T-helper 1 cell (primary cell): ENCODE measurements around the gene GLYATL1B.
A peak's percentile ranks its signal among the peaks of the same experiment; 100 is the strongest.
"Not testable (repeated sequence)": the region's sequence is repeated elsewhere in the genome, so short reads cannot be mapped to it uniquely, and the experiment has no call there.

Experiments
- DNase-seq, 5 donors: peaks; one replicate each; pipeline ENCODE4 v3.0.0-alpha.2; 2012 to 2020

The GLYATL1B gene

GRCh38 chr11:59095972-59096575 lies 10.0 kb downstream of the GLYATL1B start:
- DNase-seq, result not testable (repeated sequence)

GRCh38 chr11:59097113-59097708 lies 11.1 kb downstream of the GLYATL1B start:
- DNase-seq, result peak; percentile 22 to 65 (median 52)

GRCh38 chr11:59097938-59098337 lies 11.8 kb downstream of the GLYATL1B start:
- not testable (repeated sequence) for DNase-seq

- peak; percentile 16 to 69 (median 29) for DNase-seq
These were observed 16.2 kb downstream of the GLYATL1B start for GRCh38 chr11:59102259-59102765.

GRCh38 chr11:59106363-59107336 lies 20.5 kb downstream of the GLYATL1B start, which contains the start of gene FAM111B:
TSS of gene FAM111B (plus strand) at chr11:59107237. CDS start at chr11:59109626, 2,389 bp downstream.
- DNase-seq, result peak; percentile 23 to 87 (median 47)

- peak in 1 of 5 donors; percentile 32 for DNase-seq
These were observed 21.6 kb downstream of the GLYATL1B start for GRCh38 chr11:59107721-59108120.

DNA sequence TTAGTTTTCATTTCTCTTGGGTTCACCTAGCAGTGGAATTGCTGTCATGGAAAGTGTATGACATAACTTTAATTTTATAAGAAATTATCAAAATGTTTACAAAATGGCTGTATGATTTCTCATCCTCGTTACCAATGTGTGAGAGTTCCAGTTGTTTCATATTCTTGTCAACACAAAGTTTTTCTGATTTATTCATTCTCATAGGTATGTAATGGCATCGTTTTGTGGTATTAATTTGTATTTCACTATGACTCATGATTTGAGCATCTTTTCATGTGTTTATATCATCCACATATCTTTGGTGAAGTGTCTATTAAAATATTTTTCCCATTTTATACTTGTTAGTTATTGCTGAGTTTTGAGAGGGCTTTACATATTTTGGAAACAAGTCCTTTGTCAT lies 26.4 kb downstream of the GLYATL1B start:
- no peak for DNase-seq

GRCh38 chr11:59114344-59114743 lies 28.2 kb downstream of the GLYATL1B start:
- DNase-seq, result no peak

GRCh38 chr11:59115553-59115952 lies 29.4 kb downstream of the GLYATL1B start:
- no peak for DNase-seq

GRCh38 chr11:59117774-59118173 lies 31.7 kb downstream of the GLYATL1B start:
- no peak for DNase-seq

DNA sequence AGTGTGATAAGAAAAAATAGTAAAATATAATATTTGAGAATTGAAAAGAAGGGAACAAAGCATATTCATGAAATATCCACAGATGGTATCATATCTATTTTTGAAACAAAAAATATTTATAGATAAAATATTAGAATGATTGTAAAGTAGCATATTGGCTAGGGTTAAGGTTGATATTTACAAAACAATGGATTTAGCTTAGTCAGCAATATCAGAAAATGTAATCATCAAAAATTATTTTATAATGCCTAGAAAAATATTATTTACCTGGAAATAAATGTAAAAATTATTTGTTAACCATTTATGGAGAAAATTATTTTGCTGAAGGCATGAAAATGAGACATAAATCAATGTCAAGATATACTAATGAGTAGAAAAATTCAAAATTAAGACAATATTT lies 33.7 kb downstream of the GLYATL1B start:
- no peak for DNase-seq

GRCh38 chr11:59135648-59136461 lies 49.7 kb downstream of the GLYATL1B start:
- DNase-seq, result peak; percentile 66 to 84 (median 81)

GRCh38 chr11:59136551-59136950 lies 50.4 kb downstream of the GLYATL1B start:
- not testable (repeated sequence) for DNase-seq

- no peak for DNase-seq
These were observed 51.1 kb downstream of the GLYATL1B start for GRCh38 chr11:59137190-59137589.

DNA sequence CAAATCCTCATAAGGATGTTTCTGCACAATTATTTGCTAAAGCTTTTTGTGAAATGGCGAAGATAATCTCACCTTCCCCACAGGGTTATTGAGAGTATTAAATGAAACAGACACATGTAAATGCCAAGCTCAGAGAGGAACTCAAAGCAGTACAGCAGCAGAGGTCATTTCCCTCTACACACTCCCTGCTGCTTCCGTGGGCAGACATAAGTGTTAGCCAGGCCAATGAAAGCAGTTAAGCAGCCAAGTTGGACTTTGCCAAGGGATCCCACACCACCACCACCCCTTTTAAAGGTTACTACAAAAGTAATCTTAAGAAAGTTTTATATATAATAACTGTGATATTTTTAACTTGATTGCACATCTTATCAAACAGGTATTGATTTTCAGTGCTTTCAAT lies 52.5 kb downstream of the GLYATL1B start:
- no peak for DNase-seq

DNA sequence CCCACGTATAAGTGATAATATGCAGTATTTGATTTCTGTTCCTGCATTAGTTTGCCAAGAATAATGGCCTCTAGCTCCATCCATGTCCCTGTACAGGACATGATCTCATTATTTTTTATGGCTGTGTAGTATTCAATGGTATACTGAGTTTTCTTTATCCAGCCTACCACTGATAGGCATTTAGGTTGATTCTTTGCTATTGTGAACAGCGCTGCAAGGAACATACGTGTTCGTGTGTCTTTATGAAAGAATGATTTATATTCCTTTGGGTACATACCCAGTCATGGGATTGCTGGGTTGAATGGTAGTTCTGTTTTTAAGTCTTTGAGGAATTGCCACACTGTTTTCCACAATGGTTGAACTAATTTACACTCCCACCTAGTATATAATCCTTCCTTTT lies 55.1 kb downstream of the GLYATL1B start:
- DNase-seq, result no peak

- no peak for DNase-seq
These were observed 55.8 kb downstream of the GLYATL1B start for GRCh38 chr11:59141673-59142460.

- peak; percentile 80 to 92 (median 86) for DNase-seq
These were observed 56.7 kb downstream of the GLYATL1B start, which contains the start of gene FAM111A for GRCh38 chr11:59142530-59143507. TSS of gene FAM111A (plus strand) at chr11:59142856. CDS start at chr11:59148873, 6,017 bp downstream.

DNA sequence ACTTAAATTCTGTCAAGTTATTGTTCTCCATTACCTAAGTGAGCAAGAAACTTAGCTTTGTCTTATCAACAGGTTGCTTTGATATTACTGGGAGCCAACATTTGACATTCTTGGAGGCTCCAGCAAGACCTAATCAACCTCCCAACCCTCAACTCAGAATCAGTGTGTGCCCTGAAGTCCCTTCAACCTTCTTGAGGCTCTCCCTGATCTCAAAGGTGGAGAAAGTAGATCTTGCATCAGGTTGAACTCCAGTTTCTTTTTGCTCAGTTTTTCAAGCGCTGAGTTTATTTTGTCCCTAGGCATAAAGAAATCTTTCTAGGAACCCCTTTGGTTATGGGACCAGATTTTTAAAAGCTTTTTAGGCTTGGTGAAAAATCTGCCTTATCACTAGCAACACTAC lies 58.0 kb downstream of the GLYATL1B start:
- DNase-seq, result no peak
